GM12801 (cell line): ENCODE measurements around the gene FNBP1L.

ENCODE experiments used
- TF ChIP-seq, protein P1 (sequence below): IDR thresholded peaks from one replicate; pipeline ENCODE4 v1.5.1; 2011; ENCODE audit warnings: control low read depth; ENCODE audit not compliant: insufficient read length; ENCODE audit errors: extremely low read depth

The FNBP1L gene

DNA sequence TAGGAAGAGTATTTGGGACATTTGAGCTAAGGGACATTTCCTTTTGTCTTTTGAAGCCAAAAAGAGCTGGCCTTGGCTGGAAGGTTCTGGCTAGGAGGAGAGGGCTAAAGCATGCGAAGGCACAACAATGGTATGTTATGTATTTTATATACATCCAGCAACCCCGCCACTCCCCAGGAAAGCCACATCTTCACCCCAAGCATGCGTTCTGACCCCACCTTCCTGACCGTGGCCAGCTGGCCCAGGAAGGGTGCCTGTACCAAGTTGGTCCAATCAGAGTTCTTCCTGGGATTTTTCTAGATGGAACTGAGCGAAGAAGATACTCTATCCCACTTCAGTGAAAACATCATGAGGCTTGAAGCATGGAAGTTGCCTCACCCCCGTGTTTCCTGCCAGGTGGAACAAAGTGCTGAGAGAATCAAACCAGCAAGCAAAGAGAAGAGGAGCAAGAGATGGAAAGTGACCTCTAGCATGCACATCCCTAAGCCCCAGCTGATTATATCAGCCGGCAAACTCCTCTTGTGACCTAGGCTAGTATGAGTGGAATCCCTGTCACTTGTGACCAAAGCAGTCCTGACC lies 151.0 kb downstream of the FNBP1L start:
- TF ChIP-seq, protein P1, sequence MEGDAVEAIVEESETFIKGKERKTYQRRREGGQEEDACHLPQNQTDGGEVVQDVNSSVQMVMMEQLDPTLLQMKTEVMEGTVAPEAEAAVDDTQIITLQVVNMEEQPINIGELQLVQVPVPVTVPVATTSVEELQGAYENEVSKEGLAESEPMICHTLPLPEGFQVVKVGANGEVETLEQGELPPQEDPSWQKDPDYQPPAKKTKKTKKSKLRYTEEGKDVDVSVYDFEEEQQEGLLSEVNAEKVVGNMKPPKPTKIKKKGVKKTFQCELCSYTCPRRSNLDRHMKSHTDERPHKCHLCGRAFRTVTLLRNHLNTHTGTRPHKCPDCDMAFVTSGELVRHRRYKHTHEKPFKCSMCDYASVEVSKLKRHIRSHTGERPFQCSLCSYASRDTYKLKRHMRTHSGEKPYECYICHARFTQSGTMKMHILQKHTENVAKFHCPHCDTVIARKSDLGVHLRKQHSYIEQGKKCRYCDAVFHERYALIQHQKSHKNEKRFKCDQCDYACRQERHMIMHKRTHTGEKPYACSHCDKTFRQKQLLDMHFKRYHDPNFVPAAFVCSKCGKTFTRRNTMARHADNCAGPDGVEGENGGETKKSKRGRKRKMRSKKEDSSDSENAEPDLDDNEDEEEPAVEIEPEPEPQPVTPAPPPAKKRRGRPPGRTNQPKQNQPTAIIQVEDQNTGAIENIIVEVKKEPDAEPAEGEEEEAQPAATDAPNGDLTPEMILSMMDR: no peak

GRCh38 chr1:93599479-93599878 lies 151.6 kb downstream of the FNBP1L start:
- TF ChIP-seq, protein P1: no peak

GRCh38 chr1:93600663-93601062 lies 152.7 kb downstream of the FNBP1L start:
- TF ChIP-seq, protein P1: no peak

DNA sequence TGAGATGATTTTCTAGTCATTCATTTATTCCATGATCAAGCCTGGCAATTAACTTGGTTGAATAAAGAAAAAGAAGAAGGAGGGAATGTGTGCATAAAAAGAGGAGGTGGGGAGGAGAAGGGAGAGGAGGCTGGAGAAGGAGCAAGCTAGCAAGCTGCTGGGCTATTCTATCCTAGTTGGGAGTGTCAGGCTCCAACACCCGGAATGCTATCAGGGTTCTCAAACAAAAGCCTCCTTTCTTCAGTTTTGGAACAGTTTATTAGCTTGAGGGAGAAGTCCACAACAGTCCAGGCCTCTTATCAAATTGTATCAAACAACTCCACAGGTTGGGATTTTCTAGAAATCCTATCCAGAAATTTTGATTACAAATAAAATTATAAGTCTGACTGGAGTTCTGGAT lies 153.8 kb downstream of the FNBP1L start:
- TF ChIP-seq, protein P1: no peak

GRCh38 chr1:93602101-93602500 lies 154.2 kb downstream of the FNBP1L start:
- TF ChIP-seq, protein P1: no peak

GRCh38 chr1:93603106-93603505 lies 155.2 kb downstream of the FNBP1L start:
- TF ChIP-seq, protein P1: no peak

DNA sequence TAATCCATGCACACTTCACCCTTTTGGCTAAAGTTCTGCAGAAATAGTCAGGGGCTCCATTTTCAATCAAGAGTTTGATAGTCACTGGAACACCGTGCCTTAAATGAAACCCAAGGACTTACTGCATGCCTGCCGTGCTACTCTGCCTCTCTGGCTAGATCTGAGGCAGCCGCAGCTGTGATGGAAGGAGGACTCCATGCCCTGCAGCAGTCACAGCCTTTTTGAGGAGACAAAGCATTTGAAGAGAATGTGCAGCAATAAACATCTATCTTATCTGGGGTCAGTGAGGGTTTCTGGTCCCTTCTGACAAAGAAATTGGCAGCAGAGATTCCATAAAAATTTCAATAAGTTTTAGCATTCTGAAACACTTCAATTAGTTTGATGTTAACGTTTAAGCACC lies 155.7 kb downstream of the FNBP1L start:
- TF ChIP-seq, protein P1: no peak
